HG03520 (cell line): ENCODE results near the gene ATP1B1.
"Not testable (repeated sequence)": the region's sequence is repeated elsewhere in the genome, so short reads cannot be mapped to it uniquely, and the experiment has no call there.

Source experiments
- ATAC-seq: cut with Tn5 transposase; IDR thresholded peaks from one replicate; pipeline ENCODE4 v1.9.1; 2021; ENCODE audit warnings: mild to moderate bottlenecking, moderate library complexity; ENCODE audit not compliant: unreplicated experiment

The ATP1B1 gene

DNA sequence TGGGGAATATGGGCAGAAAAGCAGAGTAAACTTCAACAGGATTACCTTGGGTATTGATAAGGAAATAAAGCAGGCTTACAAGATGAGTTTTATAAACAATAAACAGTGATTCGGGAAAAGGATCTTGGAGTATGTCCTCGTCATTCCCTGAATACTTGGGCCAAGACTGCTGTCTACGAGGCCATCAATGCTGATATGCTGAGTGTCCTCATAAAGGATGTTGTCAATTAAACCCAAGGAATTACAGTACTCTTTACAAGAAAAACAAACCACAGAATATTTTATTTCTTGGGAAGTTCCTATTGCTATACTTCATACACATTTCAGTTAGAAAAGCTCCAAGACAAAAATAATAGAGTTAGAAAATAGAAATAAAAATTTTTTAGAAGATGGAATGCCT is 34.9 kb downstream of the ATP1B1 start:
- no peak for ATAC-seq

DNA sequence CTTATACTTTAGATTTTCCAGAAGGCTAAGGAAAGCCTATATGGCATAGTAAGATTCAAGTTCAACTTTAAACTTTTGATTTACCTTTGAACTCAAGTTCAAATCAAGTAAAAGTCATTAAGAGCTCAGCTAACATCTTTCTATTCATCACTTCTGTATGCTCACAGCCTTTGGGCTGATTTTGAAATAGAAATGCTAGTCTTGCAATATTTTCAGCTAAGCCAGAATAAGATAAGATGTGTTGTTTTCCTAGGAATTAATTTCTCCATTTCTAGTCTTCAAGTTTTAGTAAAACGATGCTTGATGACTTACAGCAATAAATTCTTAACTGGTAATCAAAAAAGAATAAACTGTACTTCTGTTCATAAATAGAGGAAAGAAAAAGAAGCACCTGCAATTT is 35.6 kb downstream of the ATP1B1 start:
- no peak for ATAC-seq

GRCh38 chr1:169143346-169143745 is 36.9 kb downstream of the ATP1B1 start:
- no peak for ATAC-seq

GRCh38 chr1:169143984-169144383 is 37.5 kb downstream of the ATP1B1 start:
- ATAC-seq = no peak

- ATAC-seq = no peak
Observed at GRCh38 chr1:169144941-169145626, 38.6 kb downstream of the ATP1B1 start.

DNA sequence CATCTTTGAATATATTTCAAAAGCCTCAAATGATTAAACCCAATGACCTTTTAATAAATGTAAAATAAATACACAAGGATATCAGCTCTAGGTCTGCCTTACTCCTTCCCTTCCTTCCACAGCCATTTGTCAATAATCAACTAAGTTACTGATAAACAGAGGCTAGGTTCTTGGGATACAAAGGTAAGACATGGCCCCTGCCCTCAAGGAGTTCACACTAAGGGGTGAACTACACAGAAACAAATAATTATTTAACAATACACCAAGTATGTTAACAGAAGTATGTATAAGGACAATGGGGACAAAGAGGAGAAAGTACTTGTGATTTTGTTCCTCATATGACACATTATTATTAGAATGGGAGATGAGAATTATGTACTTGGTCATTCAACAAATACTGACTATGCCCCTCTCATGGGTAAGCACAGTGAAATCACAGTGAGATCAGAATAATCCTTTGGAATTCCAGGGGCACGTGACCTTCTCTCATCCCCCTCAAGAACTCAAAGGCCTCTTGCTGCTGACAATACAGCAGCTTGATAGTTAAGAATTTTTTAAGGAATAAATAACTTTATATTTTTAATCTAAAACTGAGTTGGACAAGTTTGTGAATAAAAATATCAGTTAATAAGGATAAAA is 40.2 kb downstream of the ATP1B1 start:
- ATAC-seq = no peak

DNA sequence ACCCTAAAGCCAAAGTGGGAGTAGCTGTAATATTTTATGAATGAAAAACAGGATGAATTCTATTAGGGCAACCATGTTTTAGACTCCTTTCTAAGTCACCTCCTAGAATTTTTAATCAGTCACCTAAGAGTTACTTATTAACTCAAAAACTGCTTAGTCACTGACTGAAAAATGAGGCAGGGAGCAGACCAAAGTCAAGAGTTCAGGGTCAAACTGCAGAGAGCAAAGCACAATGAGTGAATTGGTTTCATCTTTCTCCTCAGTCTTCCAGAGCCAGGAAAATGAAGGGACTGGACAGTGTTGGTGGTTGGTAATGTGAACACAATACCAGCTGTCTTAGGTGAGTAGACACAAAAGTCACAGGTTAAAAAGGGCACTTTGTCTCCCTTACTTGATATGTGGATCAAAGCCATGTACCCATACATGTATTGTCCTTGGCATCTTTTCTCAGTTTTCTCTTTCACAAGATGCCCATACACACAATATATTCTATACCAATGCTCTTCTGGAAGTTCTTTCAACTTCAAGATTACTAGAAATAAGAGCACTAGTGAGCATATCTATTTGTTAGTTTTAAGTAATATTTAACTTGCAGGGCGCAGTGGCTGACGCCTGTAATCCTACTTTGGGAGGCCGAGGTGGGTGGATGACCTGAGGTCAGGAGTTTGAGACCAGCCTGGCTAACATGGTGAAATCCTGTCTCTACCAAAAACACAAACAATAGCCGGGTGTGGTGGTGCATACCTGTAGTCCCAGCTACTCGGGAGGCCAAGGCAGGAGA is 42.2 kb downstream of the ATP1B1 start:
- ATAC-seq = no peak

DNA sequence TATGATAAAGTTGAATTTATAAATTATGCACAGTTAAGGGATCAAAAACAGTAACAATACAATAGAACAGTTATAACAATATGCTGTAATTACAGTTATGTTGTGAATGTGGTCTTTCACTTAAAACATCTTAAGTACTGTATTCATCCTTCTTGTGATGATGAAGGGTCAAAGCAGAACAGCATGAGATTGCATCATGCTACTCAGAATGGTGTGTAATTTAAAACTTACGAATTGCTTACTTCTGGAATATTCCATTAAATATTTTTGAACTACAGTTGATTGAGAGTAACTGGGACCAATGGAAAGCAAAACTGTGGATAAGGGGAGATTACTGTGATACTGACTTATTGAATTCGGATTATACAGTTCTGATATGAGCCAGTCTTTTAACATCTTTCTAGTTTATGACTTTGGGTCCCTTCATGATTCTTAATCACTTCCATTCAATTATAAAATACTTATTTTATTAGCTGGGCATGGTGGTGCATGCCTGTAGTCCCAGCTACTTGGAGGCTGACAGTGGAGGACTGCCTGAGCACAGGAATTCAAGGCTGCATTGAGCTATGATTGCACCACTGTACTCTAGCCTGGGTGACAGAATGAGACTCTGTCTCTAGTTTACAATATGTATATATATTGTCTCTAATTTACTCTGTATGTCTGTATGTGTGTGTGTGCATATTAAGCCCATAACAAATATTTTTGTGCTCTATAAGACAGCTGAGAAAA is 43.2 kb downstream of the ATP1B1 start:
- no peak for ATAC-seq

DNA sequence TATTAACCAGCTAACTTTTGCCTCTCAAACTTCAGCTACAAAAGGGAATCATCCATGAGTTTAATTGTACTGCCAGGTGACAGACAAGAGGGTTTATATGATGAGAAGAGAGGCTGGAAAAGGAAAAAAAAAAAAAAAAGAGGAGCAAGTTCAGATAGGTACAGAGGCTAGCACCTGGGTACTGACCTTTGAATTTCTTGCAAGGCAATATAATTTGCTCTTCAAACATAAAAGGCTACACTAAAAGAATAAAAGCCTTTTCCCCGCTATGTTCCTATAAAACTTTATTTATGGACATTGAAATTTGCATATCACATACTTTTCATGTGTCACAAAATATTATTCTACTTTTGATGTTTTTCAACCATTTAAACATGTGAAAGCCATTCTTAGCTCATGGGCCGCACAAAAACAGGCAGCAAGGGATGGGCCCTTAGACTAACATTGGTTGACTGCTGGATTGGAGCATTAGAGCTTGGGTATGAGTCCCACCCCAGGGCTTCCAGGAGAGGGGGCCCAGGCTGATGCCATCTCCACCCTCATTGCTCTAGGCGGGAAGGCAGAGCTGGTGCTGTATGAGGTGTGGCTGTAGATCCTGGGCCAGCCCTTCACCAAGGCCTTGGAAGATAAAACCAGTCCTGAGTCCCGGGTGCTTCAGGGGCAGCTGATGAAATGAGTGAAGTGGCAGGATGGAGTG is 44.3 kb downstream of the ATP1B1 start:
- no peak for ATAC-seq

DNA sequence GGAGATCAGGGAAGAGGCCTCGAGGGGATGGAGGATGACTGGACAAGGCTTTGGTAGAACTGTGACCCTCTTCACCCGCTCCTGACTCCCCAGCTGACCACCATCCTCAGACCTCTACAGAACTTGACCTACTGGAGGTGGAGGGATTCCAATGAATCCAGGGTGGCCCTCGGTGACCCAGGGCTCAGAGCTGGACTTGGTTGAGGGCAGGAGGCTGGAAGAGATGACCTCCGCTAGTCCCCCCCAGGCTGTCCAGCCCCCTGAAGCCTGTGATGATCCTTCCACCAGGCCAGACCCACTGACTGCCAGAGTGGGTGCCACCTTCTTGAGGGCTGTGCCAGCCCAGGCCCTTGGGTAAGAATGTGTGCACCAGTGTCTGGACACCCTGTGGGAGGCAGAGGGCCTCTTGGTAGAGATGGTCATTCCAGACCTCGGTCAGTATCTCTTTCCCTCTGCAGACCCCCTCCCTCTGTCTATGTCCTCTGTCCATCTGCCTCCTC is 44.9 kb downstream of the ATP1B1 start:
- ATAC-seq = no peak

DNA sequence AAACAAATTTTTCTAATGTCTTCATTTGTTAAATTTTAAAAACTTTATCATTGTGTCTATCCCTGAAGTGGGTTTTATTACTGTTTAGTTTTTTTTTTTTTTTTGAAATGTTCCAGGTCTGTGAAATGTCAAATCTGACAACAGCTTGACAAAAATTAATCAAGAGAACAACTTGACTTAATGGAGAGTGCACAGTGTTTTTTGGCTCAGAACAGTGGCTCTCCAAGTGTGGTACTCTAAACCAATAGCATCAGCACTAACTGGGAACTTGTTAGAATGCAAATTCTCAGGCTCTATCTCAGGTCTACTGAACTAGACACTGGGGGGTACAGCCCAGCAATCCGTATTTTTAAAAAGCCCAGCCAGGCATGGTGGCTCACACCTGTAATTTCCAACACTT is 49.2 kb downstream of the ATP1B1 start:
- ATAC-seq = no peak

DNA sequence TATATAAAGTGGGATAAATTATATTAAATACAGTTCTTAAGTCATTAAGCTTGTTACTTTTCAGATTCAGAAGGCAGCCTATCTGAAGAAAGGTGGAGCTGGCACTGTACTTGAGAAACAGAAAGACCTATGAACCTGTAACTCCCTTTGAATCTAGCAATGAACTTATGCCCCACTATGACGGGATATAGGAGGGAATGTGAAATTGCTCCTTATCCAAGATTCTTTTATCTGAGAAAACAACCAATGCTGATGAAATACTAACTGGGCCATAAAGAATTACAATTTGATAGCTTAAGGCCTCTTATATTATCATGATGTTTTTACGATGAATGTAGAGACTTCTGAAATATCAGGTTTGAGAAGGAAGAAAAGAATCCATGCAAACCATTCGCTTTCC is 50.1 kb downstream of the ATP1B1 start:
- ATAC-seq = no peak

GRCh38 chr1:169160845-169161495 is 54.5 kb downstream of the ATP1B1 start:
- ATAC-seq = no peak

GRCh38 chr1:169161496-169162194 is 55.2 kb downstream of the ATP1B1 start:
- ATAC-seq = peak; percentile 60

- ATAC-seq = peak; percentile 78
Observed at GRCh38 chr1:169163059-169163458, 56.6 kb downstream of the ATP1B1 start.

DNA sequence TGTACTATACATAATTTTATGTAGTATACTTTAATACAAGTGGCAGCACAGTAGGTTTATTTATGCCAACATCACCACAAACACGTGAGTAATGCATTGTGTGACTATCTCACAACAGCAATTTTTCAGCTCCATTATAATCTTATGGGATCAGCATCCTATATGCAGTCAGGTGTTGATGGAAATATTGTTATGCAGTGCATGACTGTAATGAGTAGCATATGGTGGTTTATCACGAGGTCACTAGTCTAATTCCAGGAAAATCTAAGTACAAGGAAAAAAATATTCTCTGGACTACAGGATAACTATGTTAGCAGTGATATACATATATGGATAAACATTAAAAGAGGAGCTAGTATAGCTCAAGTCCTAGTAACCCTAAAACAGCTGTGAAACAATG is 69.0 kb downstream of the ATP1B1 start:
- ATAC-seq = no peak

- not testable (repeated sequence) for ATAC-seq
Observed at GRCh38 chr1:169179431-169179830, 72.9 kb downstream of the ATP1B1 start.

- no peak for ATAC-seq
Observed at GRCh38 chr1:169180174-169180573, 73.7 kb downstream of the ATP1B1 start.
